ENCODE results near the gene PLCL2.

GRCh38 chr3:17003457-17003856, 118.7 kb downstream of the PLCL2 start:
- TF ChIP-seq CTCF (IDR thresholded peaks at IDR 0.05) (no peak), POLR2A (IDR thresholded peaks at IDR 0.05) (no peak)

Data from prostate gland (tissue), 2 donors.